GM03348 (cell line): ENCODE data around the gene SPG21.
A peak's percentile ranks its signal among the peaks of the same experiment; 100 is the strongest.
"Not testable (repeated sequence)": the region's sequence is repeated elsewhere in the genome, so short reads cannot be mapped to it uniquely, and the experiment has no call there.

Experiments used
- DNase-seq: peaks from one replicate; pipeline ENCODE4 v3.0.0; 2012; ENCODE audit warnings: low spot score

The SPG21 gene, protein sequence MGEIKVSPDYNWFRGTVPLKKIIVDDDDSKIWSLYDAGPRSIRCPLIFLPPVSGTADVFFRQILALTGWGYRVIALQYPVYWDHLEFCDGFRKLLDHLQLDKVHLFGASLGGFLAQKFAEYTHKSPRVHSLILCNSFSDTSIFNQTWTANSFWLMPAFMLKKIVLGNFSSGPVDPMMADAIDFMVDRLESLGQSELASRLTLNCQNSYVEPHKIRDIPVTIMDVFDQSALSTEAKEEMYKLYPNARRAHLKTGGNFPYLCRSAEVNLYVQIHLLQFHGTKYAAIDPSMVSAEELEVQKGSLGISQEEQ

DNA sequence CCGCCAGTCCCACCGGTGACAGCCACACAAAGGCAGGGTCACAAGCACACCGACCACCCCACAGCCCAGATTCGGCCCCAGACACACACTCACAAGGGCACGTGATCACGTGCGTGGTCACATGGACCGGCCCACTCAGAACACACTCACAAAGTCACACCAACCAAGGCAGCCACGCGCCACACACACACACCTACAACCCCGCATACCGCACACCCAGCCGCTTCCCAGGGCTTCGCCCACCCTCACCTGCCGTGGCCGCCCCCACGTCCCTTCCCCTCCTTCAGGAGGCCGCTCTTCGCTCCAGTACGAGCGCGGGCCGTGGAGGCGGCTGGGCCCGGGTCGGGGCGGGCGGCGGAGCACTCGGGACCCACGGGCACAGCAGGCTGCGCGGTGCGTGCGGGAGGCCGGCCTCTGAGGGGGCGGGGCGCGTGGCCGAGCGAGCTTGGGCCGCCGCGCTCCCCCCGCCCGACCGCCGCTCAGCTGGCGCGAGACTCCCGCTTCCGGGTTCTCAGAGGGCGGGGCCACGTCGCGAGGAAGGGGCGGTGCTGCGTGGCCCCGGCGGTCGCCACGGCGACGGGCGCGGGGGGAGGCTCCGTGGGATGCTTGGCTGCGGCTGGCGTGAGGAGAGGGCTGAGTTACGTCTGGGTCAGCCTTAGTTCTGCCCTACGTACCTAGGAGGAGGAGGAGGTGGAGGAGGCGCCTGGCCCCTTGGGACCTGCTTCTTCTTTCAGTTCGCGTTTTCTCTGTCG is at the start of gene SPG21:
Gene SPG21 (minus strand): TSS at position 499 of the 752 bp plus-strand sequence. CDS start 6,345 bp downstream, outside the sequence.
- DNase-seq = peak; percentile 99

DNA sequence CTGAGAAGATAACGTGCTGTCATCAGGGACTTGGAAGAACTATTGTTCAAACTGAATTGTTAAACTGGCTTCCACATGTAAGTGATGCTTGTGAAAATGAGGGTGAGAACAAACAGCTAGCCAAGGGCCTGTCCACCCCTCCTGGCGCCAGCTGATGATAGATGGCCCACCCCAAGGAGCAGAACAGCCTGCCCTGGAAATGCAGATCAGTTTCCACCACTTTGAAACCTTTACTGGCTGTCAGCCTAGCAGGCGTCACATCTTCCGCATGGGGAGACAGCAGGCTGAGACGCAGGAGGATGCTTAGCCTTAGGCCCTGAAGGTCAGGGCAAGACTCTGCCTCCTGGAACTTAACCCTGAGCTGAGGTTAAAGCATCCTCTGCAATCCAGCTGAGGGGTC is 49.1 kb upstream of the SPG21 start:
- DNase-seq = no peak

DNA sequence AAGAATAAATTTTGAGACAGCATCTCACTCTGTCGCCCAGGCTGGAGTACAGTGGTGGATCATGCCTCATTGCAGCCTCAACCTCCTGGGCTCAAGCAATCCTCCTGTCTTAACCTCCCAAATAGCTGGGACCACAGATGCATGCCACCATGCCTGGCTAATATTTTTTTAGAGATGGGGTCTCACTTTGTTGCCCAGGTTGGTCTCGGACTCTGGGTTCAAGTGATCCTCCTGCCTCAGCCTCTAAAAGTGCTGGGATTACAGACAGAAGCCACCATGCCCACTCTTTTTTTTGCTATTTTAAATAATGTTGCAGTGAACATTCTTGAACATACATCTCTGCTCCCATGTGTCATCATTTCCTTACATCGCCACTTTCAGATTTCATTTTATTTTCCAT is 48.7 kb upstream of the SPG21 start:
- DNase-seq = no peak

DNA sequence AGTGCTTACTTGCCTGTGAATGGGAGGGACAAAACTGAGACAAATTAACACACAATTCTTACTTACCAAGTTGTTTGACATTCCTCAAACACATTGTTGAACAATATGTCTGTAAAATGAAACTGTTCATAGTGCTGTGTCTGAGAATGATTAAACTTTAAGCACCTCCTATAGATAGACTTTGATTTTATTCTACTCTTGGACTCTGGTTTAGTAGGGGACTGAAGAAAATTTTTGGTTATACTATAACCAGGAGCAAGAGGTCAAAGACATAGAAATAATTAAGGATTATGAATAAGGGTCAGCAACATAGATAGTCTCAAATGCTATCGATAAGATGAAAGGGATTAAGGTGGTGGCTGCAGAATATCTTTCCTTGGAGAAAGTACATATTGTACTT is 47.6 kb upstream of the SPG21 start:
- no peak for DNase-seq

DNA sequence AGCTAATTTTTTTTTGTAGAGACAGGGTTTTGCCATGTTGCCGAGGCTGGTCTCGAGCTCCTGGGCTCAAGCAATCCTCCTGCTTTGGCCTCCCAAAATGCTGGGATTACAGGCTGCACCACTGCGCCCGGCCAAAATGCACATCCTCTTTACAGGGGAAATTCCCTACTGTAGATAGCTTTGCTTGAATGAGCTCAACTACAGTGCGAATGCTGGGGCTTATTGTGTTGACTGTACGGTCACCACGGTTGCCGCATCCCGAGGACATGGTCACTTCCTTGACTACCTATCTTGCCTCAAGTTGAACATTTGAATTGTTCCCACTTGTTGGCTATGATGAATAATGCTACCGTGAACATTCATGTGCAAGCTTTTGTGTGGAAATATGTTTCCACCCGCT is 45.0 kb upstream of the SPG21 start:
- no peak for DNase-seq

DNA sequence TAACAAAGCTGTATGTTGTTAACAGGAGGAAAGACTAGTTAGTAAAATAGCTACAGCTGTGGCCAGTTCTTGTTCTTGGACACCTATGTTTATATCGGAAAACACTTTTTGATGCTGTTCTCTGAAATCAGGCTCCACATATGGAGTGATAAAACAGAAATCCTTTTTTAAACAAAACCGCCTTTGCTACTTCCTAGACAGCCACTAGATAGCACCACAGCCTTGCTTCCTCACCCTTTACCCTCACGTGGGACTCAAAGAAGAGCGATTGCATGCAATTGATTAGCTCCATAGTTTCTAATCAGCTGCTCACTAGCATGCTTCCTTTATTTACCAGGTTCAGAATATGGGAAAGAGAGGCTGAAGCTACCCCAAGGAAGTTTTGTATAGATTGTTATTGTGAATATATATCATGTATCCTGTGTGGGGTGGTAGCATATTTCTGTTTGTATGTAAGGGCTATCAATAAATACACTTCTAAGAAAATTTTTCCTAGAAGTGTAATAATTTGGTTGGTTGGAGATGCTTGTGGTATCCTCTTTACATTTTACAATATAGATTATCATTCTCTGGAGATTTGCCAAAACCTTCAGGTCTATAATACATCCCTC is 44.0 kb upstream of the SPG21 start:
- peak; percentile 71 for DNase-seq

DNA sequence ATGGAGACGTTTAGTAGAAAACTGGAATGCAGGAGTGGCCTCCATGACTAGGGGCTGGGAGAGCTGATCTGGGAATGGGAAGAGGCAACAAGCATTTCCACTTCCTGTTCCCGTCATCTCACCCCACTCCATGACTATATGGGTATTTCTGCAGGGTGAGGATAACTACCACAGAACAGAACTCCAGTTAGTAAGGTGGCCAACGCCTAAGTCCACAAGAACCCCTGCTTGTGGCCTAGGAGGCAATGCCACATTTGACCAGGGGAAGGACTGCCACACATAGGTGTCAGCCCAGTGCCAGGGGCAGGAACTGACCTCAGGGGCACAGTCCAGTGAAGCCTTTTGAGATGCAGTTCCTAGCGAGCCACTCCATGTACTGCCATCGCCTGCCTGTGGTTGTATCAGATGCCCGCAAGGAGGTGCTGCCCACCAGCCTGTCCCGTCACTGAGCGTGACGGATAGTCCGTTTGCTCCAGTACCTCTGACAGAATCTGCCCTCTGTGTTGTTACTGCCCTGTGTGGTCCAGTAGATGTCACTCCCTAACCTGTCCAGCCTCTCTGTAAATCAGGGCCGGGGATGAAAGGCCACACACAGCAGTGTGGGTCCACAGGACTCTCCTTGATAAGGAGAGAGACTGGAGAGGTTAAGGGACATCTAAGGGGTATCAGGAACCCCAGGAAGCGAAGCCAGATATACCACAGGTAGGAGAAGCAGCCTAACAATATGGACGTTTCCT is 43.3 kb upstream of the SPG21 start:
- DNase-seq = peak; percentile 66

DNA sequence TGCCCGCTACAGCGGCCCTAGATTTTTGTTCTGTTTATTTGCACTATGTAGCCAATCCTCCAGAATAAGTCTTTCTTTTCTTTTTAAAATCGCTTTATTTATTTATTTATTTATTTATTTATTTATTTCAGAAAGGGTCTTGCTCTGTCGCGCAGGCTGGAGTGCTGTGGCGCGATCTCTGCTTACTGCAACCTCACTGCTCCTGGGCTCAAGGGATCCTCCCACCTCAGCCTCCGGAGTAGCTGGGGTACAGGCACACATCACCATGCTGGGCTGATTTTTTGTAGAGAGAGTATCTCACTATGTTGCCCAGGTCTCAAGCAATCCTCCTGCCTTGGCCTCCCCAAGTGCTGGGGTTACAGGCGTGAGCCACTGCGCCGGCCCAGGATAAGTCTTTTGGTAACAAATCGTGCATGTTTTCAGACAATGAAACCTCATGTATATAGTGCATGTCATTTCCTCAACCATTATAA is 40.1 kb upstream of the SPG21 start:
- no peak for DNase-seq

DNA sequence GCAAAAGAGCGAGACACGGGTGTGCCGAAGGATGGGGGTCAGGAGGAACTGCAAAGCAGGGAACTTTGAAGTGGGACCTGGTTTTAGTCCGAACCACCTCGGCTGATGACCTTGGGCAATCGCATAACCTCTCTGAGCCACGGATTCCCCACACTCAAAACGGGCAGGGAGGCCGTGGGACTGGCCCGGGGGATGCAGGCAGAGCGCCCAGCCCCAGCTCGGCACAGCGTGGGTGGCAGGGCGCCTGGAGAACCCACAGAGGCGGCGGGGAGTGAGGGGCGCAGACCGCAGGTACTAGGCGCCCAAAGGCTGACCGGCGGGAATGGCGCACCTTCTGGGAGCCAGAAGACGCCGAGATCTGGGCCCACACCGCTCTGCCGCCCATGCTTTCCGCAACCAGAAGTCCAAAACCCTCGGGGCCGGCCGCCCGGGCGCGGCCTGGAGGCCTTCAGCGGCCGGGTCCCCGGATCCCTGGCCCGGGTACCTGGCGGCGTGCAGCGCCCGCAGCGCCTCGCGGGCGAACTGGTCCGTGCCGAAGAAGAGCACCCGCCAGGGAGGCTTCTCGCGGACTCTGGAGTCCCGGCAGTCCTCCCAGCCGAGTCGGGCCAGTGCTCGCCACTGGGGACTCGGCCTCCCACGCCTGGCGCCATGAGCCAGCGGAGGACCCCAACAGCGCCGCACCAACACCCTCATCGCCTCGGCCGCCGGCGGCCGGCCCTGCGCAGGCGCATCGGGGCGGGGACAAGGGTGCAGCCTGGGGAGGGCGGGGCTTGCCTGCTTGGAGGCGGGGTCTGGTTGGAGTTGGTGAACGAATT is 39.4 kb upstream of the SPG21 start, which contains the start of gene MTFMT:
Gene MTFMT (minus strand): TSS at position 719 of the 815 bp plus-strand sequence. CDS start 26 bp downstream, at position 693.
- peak; percentile 100 for DNase-seq

DNA sequence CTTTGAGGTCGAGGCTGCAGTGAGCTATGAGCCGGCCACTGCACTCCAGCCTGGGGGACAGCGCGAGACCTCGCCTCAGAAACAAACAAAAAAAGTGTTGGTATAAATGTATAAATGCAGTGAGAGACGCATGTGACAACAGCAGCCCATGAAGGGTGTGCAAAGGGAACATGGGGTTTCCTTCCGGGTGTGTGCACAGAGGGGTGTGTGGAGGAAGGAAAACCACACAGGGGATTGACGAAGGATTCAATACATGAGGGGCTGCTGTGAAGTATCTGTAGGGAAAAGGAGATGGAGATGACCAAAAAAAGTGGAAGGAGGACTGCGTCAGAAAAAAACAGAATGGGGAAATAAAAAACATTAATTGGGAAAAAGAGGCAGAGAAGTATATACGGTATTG is 38.6 kb upstream of the SPG21 start:
- peak; percentile 15 for DNase-seq

DNA sequence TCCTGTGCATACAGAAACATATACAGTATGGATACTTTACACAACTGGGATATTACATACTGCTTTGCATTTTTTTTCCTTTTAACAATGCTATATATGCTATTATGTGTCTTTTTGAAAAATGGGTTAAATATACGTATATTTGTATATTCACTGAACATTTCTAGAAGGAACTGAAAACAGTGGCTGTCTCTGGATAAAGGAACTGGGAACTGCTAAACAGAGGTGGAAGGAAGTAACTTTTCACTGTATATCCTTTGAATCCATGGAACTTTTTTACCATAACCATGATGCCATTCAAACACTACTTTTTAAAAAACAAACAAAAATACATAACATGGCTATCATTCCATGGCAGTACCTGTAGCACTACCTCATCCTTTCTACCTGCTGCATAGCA is 37.9 kb upstream of the SPG21 start:
- DNase-seq = no peak

DNA sequence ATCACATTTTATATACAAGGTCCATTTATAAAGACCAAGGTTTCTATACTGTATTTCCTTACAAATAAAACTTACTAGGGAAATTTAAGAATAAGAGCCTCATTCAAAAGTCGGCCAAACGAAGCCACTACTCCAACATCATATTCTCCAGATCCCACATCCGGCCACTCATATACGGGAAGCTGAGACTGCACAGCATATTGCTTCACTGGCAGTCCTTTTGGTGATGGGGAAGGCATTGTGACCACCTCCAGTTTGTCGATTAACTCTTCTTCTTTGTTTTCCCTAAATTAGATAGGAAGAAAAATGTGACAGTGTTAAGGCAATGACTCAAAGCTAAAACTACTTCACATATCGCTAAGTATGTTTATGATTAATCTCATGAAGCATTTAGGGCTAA is 37.0 kb upstream of the SPG21 start:
- no peak for DNase-seq

DNA sequence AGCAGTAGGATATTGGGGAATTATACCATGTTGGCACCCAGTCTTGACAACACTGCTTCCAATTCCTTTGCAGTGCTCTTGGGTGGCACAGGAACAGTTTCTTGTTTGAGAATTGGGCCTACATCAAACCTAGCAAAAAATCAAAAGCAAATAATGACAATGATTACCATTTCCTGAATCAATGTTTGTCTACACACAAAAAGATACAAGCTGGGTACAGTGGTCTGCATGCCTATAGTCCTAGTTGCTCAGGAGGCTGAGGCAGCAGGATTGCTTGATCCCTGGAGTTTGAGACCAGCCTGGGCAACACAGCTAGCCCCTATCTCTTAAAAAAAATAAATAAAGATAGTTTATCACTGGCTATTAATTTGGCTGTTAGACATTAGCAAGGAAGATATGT is 31.8 kb upstream of the SPG21 start:
- DNase-seq = no peak

DNA sequence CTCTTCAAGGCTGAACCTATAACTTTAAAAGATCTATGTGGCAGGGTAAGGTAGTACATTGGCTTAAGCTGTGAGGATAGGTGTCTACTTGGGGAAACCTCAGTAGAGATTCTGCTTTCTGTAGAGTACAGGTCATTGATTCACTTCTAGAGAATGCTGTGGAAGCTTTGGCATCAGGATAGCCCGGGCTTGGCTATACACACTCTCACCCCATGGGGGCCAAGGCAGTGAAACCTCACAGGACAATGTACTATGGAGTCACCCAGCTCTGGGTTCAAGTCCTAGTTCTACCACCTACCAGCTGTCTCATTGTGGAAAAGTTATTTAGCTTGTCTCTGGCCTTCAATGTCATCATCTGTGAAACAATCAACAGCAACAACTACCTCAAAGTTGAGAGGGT is 30.7 kb upstream of the SPG21 start:
- DNase-seq = no peak

DNA sequence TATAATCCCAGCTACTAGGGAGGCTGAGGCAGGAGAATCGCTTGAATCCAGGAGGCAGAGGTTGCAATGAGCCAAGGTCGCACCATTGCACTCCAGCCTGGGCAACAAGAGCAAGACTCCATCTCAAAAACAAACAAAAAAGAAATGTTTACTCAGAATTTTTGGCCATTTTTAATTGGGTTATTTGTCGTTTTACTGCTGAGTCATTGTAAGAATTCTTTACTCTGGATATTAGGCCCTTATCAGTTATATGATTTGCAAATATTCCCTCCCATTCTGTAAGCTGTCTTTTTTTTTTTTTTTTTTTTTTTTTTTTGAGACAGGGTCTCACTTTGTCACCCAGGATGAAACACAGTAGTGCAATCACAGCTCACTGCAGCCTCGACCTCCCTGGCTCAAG is 21.5 kb upstream of the SPG21 start:
- DNase-seq = not testable (repeated sequence)

DNA sequence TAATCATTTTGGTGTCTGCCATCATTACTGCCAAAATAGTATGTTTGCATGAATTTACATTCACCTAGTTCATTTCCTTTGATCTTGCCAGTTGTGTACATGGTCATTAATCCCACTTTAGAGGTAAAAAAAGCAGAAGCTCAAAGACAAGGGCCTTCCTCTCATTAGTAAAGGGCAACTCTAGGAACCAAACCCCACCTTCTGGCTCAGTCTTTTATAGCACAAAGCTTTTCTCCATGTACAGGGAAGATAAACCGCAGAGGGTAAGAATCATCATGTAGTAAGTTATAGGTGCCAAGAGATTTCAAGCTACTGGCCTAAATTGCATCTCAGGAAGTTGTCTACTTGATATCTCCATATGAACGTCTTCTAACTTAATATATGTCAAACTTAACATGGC is 19.3 kb upstream of the SPG21 start:
- DNase-seq = no peak

DNA sequence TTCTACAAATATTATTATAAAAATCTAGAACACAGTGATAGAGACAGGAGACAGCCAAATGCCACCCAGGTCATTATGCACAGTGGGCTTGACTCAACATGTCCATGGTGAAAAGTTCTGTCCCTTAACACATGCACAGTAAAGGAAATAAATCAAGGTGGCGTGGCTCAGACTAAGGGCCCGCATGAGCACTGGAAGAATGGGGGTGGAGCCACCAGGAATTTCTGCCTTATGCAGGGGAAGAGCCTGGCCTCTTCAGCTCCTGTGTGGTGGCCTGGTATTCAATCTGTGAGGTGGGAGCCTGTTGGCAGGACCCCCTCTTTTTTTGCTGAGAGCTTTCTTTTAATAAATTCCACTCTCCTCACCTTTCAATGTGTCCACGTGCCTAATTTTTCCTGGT is 17.2 kb upstream of the SPG21 start:
- DNase-seq = no peak

DNA sequence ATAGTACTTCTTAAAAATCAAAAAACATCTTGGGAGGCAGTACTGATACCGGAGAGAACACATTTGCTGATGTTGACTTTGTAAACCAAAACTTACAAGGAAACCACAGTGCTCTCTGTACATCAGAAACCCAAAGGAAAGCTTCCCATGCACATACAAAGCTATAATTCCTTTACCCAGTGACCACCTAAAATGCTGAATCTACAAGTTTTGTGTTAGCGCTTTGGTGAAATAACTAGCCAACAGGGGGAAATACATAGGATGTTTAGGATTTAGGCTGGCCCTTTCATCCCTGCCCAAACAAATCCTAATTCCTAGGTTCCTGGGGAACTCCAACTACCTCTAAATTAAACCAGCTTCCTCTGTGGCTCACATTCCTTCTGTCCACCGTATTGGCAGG is 15.3 kb upstream of the SPG21 start:
- no peak for DNase-seq

DNA sequence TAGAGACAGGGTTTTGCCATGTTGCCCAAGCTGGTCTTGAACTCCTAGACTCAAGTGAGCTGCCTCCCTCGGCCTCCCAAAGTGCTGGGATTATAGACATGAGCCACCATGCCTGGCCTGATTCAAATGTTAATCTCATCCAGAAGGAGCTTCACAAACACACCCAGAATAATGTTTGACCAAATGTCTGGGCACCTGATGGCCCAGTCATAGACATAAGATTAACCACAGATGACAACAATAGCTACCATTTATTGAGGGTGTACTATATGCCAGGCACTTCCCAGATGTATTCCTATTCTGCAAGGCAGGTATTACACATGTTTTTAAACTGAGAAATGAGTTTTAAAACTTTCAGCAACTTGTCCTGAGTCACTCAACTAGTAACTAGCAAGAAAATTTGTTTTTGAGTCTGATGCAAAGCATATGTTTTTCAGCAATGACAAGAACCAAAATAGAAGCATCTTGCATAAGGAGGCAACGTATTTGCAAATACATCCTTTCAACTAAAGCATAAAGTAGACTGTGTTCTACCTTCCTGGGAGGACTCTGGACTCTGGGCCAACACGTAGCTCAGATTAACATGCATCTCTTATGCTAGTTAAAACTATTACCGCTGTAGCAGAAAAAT is 8.1 kb upstream of the SPG21 start:
- no peak for DNase-seq

DNA sequence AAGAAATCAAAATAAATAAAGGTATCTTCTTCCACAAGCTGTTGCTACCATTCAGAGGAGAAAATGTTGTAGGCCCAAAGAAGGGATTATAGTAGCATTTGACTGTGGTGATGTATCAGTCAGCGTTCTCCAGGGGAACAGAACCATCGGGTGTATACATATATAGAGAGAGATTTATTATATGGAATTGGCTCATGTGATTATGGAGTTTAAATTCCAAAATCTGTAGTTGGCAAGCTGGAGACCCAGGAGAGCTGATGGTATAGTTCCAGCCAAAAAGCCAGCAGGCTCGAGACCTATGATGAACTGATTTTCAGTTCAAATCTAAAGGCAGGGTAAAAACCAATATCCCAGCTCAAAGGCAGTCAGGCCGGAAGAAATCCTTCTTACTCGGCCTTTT is 7.4 kb upstream of the SPG21 start:
- no peak for DNase-seq

DNA sequence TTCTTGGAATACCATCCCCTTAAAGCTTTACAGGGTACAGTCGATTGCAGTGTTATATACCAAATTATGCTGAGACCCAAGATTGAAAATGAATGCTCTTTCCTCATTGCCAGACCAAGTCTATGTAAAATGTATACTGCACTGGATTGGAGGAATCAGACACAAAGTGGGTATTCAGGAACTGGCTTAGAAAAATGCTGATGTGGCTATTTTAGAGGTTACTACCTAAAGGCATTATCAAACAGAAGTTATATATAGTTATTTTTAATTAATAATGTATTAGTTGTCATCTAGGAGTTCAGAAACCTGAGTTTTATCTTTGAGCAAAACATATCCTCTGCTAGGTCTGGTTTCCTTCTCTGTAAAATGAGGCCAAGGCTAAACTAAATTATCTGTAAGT is 3.6 kb upstream of the SPG21 start:
- no peak for DNase-seq
